Osteocyte (in vitro differentiated cells): ENCODE data around the gene EXD2. TPM values are rescaled to one million over a fixed set of nuclear protein-coding genes. Genes with fewer than 3 reads are reported as not detected.

Experiments
- DNase-seq: peaks from one replicate; pipeline ENCODE4 v3.0.0; 2021; ENCODE audit warnings: mixed read lengths; ENCODE audit not compliant: unreplicated experiment; ENCODE audit errors: extremely low spot score
- H3K27ac Mint-ChIP-seq: one replicate; pipeline ENCODE4 v1.8.0; 2021; ENCODE audit warnings: mild to moderate bottlenecking, mixed read lengths; ENCODE audit not compliant: unreplicated experiment
- H3K27me3 Mint-ChIP-seq: one replicate; pipeline ENCODE4 v1.8.0; 2021; ENCODE audit warnings: mixed read lengths; ENCODE audit not compliant: unreplicated experiment
- H3K36me3 Mint-ChIP-seq: one replicate; pipeline ENCODE4 v1.8.0; 2021; ENCODE audit warnings: mixed read lengths; ENCODE audit not compliant: unreplicated experiment
- H3K4me1 Mint-ChIP-seq: one replicate; pipeline ENCODE4 v1.8.0; 2021; ENCODE audit warnings: mixed read lengths; ENCODE audit not compliant: unreplicated experiment
- H3K4me3 Mint-ChIP-seq: one replicate; pipeline ENCODE4 v1.8.0; 2021; ENCODE audit warnings: mild to moderate bottlenecking, moderate library complexity, mixed read lengths; ENCODE audit not compliant: unreplicated experiment
- H3K9me3 Mint-ChIP-seq: one replicate; pipeline ENCODE4 v1.8.0; 2021; ENCODE audit warnings: mixed read lengths; ENCODE audit not compliant: unreplicated experiment
- CTCF ChIP-seq: fragments of 200-600 bp; sonication (generic); IDR thresholded peaks from 2 replicates; pipeline ENCODE4 v1.5.0; 2021; ENCODE audit warnings: antibody characterized with exemption, mild to moderate bottlenecking, moderate library complexity
- total RNA-seq: library from RNA; stranded (reverse); gene quantifications from 2 replicates; pipeline ENCODE4 v1.2.1, GENCODE V29; 2021

The EXD2 gene
- total RNA-seq, 1 donor from 2014 or later, result 32.9 TPM

DNA sequence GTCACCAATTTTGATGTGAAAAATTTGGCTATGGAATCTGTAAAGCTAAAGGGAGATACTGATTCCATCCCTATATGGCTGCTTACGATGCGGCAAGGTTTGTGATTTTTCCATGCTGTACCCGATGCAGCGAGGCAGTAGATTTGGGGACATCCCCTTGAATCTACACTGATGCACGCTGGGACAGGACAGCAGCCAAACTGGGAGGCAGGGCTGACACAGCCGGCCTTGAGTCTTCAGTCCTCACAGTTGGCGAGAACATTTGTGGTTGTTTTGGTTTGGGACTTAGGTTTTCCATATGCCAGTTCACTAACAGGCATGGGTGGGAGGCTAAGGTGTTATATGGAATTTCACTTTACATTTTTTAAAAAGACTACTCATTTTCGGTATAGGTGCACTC lies 72.5 kb downstream of the EXD2 start:
- no peaks in the 10 kb centered on the region for H3K9me3 Mint-ChIP-seq
- no peak overlapping the region for H3K27ac Mint-ChIP-seq
- peaks cover 23% of the 10 kb centered on the region for H3K4me1 Mint-ChIP-seq
- H3K27me3 Mint-ChIP-seq, result peaks cover 6% of the 10 kb centered on the region
- H3K4me3 Mint-ChIP-seq, result no peak overlapping the region
- TF ChIP-seq CTCF, result no peak
- no peak for DNase-seq
- H3K36me3 Mint-ChIP-seq, result no peaks in the 10 kb centered on the region

- H3K36me3 Mint-ChIP-seq, result no peaks in the 10 kb centered on the region
Measured at GRCh38 chr14:69266572-69267345, 75.5 kb downstream of the EXD2 start.

GRCh38 chr14:69267492-69267891 lies 76.2 kb downstream of the EXD2 start:
- no peaks in the 10 kb centered on the region for H3K36me3 Mint-ChIP-seq
- H3K4me3 Mint-ChIP-seq, result no peak overlapping the region
- no peak for DNase-seq
- no peaks in the 10 kb centered on the region for H3K9me3 Mint-ChIP-seq
- H3K27me3 Mint-ChIP-seq, result no peaks in the 10 kb centered on the region
- no peak for TF ChIP-seq CTCF
- H3K4me1 Mint-ChIP-seq, result peaks cover 8% of the 10 kb centered on the region
- H3K27ac Mint-ChIP-seq, result no peak overlapping the region

More at GRCh38 chr14:69266572-69267345, 75.5 kb downstream of the EXD2 start:
- Mint-ChIP-seq H3K4me1 (peaks cover 15% of the 10 kb centered on the region), H3K27me3 (no peaks in the 10 kb centered on the region), H3K4me3 (no peak overlapping the region), H3K27ac (no peak overlapping the region), H3K9me3 (no peaks in the 10 kb centered on the region)
- DNase-seq, result no peak
- no peak for TF ChIP-seq CTCF

DNA sequence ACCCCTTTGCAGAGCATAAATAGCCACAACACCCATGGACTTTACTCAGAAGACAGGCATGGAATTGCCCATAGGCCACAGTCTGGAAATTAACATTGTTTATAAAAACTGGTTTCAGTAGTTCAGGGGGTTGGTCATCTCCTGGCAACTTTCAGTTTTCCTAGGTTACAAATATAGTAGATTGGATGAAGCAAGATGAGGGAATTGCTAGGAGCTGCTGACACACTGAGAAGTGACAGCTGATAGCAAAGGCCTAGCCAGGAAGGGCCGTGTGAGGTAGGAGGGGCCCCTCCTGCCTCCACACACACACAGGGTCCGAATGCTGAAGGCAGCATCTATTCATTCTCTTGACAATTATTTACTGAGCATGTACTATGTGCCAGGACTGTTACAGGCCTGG lies 76.9 kb downstream of the EXD2 start:
- Mint-ChIP-seq H3K4me1 (peaks cover 5% of the 10 kb centered on the region), H3K4me3 (no peak overlapping the region), H3K27me3 (no peaks in the 10 kb centered on the region), H3K27ac (no peak overlapping the region), H3K36me3 (no peaks in the 10 kb centered on the region), H3K9me3 (no peaks in the 10 kb centered on the region)
- TF ChIP-seq CTCF, result no peak
- DNase-seq, result no peak

GRCh38 chr14:69268763-69269162 lies 77.5 kb downstream of the EXD2 start:
- Mint-ChIP-seq H3K36me3 (no peaks in the 10 kb centered on the region), H3K27ac (no peak overlapping the region), H3K4me3 (no peak overlapping the region), H3K4me1 (no peaks in the 10 kb centered on the region), H3K27me3 (no peaks in the 10 kb centered on the region), H3K9me3 (no peaks in the 10 kb centered on the region)
- TF ChIP-seq CTCF, result no peak
- no peak for DNase-seq
